ENCODE results near the gene NR3C1.

NR3C1 gene

DNA sequence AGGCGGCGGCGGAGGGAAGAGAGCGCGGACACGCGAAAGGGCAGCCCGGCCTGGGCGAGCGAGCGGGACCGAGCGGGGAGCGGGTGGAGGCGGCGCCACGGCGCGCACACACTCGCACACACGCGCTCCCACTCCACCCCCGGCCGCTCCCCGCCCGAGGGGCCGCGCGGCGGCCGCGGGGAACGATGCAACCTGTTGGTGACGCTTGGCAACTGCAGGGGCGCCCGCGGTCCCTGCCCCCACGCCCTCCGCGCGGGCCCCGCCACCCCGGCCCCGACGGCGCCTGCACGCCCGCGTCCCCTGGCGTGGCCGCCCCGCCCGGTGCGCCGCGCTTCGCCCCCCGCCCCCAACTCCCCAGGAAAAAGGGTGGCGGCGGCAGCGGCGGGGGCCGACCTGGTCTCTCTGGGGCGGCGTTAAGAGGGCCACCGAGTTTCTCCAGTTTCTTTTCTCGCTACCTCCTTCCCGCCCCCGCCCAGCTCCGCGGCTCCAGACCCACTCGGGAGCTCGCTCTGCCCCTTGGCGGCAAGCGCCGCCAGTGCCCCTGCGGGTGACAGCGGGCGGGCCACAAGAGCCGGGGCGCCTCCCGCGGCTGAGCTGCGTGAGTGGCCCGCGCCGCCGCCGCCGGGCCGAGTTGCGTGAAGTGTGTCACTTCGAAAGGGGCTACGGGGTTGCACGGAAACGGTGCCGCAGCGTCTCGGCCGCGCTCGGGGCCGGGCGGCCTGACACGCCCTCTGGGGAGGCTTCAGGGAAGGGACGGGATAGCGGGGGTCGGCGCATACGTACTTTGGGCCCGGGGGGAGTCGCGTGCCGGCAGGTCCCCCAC is at the start of gene NR3C1:
TSS of gene NR3C1 (minus strand) at position 94 of the 823 bp plus-strand sequence. CDS start 2,847 bp downstream, outside the sequence.
- DNase-seq (ENCODE audit: low spot score): peak; percentile 92
- TF ChIP-seq, protein P1, sequence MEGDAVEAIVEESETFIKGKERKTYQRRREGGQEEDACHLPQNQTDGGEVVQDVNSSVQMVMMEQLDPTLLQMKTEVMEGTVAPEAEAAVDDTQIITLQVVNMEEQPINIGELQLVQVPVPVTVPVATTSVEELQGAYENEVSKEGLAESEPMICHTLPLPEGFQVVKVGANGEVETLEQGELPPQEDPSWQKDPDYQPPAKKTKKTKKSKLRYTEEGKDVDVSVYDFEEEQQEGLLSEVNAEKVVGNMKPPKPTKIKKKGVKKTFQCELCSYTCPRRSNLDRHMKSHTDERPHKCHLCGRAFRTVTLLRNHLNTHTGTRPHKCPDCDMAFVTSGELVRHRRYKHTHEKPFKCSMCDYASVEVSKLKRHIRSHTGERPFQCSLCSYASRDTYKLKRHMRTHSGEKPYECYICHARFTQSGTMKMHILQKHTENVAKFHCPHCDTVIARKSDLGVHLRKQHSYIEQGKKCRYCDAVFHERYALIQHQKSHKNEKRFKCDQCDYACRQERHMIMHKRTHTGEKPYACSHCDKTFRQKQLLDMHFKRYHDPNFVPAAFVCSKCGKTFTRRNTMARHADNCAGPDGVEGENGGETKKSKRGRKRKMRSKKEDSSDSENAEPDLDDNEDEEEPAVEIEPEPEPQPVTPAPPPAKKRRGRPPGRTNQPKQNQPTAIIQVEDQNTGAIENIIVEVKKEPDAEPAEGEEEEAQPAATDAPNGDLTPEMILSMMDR (IDR thresholded peaks at IDR 0.05; ENCODE audit: extremely low read depth, missing control alignments): peak; percentile 41

DNA sequence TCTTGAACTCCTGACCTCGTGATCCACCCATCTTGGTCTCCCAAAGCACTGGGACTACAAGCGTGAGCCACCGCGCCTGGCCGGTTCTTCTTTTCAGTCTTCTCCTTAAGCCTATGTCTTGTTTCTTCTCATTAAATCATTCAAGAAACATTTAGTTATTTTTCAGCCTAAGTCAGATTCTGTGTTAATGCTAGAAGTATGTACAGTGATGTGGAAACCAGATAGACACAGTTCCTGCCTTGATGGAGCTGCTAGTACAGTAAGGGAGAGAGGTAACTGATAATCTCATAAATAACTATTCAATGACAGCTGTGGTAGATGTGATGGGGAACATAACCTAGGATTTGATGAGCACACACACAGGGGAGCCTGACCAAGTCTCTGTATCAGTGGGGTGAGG is 46.3 kb upstream of the NR3C1 start:
- TF ChIP-seq, protein P1 (IDR thresholded peaks at IDR 0.05; ENCODE audit: extremely low read depth, missing control alignments): no peak
- DNase-seq (ENCODE audit: low spot score): no peak

DNA sequence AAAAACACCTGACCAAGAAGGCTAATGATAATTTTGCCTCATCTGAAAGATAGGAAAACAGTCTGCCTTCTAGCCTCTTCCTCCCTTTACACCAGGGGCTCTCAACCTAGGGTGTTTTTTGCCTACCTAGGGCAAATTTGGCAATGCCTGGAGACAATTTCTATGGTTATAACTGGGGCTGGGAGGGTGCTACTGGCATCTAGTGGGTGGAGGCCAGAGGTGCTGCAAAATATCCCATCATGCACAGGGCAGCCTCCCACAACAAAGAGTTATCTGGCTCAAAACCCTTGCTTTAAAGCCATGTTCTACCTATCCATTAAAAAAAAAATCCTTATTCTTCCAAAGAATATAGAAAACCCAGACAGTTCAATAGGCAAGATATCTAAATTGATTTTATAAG is 45.0 kb upstream of the NR3C1 start:
- TF ChIP-seq, protein P1 (IDR thresholded peaks at IDR 0.05; ENCODE audit: extremely low read depth, missing control alignments): peak; percentile 12
- DNase-seq (ENCODE audit: low spot score): no peak

DNA sequence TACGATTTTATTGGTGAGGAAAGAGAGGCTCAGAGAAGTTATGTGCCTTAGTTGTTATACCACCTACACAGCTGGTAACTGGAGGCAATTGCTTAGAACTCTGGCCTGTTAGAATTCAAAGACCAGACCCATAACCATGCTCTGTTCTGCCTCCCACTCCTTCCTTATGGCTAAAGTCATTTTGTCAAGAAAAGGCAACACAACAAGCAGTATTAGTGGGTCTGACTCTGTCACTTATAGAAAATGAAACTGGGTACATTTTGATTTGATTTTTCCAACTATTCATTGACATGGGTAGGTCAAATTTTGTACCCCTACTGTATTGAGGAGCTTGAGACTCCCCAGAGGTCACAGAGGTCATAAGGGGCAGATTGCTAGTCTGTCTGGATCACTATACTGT is 44.5 kb upstream of the NR3C1 start:
- TF ChIP-seq, protein P1 (IDR thresholded peaks at IDR 0.05; ENCODE audit: extremely low read depth, missing control alignments): no peak
- no peak for DNase-seq (ENCODE audit: low spot score)

DNA sequence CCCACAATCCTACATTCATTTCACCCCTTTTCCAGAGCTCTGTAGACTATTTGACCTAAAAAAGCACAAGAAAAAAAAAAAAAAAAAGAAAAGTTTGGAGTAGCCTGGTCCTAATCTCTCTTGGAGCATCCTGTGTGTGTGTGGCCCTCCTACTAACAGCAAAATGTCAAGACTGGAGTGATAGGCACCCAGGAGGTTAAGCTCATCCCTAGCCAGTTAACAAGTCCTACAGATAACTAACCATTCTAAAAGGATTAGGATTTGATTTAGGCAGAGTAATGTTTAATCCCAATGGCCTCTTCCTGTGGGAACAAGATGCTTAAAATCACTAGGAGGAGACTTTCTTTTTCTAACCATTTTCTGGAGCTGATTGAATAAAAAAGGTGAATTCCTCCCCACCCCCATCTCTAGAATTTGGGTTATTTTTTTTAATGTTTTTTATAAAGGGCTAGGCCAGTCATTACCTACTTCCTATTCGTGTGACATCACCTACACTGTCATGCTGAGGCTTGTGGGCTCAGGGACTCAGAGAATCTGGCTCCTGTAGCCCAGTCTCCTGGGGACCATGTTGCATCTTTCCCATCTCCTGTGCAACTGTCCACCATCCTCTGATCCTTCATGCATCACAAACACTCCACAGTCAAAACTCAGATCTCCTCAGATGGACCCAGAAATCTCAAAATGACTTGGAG is 43.2 kb upstream of the NR3C1 start:
- no peak for DNase-seq (ENCODE audit: low spot score)
- TF ChIP-seq, protein P1 (IDR thresholded peaks at IDR 0.05; ENCODE audit: extremely low read depth, missing control alignments): no peak

DNA sequence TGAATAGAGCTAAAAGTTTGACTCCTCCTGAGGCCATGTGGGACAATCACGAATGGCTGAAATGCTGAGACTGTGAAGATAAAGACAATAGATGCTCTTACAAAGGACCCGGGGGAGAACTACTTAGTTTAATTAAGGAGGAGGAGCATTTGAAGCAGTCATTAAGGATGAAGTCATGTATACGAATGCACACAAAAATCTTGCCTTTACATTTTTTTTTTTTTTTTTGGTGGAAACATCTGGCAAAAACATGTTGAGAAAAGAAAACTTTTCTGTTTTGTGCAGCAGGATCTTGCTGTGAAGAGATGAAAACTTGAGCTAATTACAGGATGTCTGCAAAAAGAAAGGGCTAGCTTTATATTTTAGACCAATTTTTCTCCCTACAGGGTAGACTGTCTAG is 42.3 kb upstream of the NR3C1 start:
- no peak for DNase-seq (ENCODE audit: low spot score)
- TF ChIP-seq, protein P1 (IDR thresholded peaks at IDR 0.05; ENCODE audit: extremely low read depth, missing control alignments): no peak

DNA sequence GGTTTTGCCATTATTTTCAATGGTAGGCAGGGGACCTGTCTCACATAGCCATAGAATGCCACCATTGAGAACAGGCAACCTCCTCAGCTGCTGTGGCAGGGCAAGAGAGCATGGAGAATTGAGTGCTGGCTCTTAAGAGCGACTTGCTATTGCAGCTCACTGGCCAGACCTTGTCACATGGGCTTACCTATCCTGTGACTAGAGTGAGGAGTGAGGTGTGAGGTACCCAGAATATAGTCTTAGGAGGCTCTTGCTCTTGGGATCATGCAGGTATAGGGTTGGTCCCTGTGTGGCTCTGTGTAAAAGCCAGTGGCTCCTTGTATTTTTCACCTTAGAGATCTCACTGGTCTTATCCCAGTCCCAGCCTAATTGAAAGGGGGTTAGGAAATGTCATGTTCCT is 39.8 kb upstream of the NR3C1 start:
- TF ChIP-seq, protein P1 (IDR thresholded peaks at IDR 0.05; ENCODE audit: extremely low read depth, missing control alignments): no peak
- DNase-seq (ENCODE audit: low spot score): no peak
